ENCODE measurements around the gene SLC20A1. TPM values are rescaled to one million over a fixed set of nuclear protein-coding genes. Genes with fewer than 3 reads are reported as not detected.
A peak's percentile ranks its signal among the peaks of the same experiment; 100 is the strongest.

Gene SLC20A1
- total RNA-seq, 1 donor from 2014 or later = 63.9 TPM

GRCh38 chr2:112688086-112688880 is 42.5 kb downstream of the SLC20A1 start:
- no peak overlapping the region for H3K27ac Mint-ChIP-seq
- TF ChIP-seq CTCF (conservative IDR thresholded peaks at IDR 0.05) = no peak
- DNase-seq (ENCODE audit: extremely low spot score, unreplicated experiment) = no peak
- H3K9me3 Mint-ChIP-seq = no peaks in the 10 kb centered on the region
- no peaks in the 10 kb centered on the region for H3K27me3 Mint-ChIP-seq
- peaks cover 10% of the 10 kb centered on the region for H3K4me1 Mint-ChIP-seq (ENCODE audit: unreplicated experiment)
- no peaks in the 10 kb centered on the region for H3K36me3 Mint-ChIP-seq
- no peak overlapping the region for H3K4me3 Mint-ChIP-seq

- DNase-seq (ENCODE audit: extremely low spot score, unreplicated experiment) = peak; percentile 25
- peak; percentile 65 for TF ChIP-seq CTCF (conservative IDR thresholded peaks at IDR 0.05)
- H3K9me3 Mint-ChIP-seq = no peaks in the 10 kb centered on the region
- H3K27ac Mint-ChIP-seq = no peak overlapping the region
- no peaks in the 10 kb centered on the region for H3K27me3 Mint-ChIP-seq
- no peaks in the 10 kb centered on the region for H3K36me3 Mint-ChIP-seq
- H3K4me3 Mint-ChIP-seq = no peak overlapping the region
- H3K4me1 Mint-ChIP-seq (ENCODE audit: unreplicated experiment) = peaks cover 10% of the 10 kb centered on the region
These were observed 45.2 kb downstream of the SLC20A1 start for GRCh38 chr2:112690853-112691401.

GRCh38 chr2:112691881-112692281 is 46.1 kb downstream of the SLC20A1 start:
- peak; percentile 39 for DNase-seq (ENCODE audit: extremely low spot score, unreplicated experiment)
- Mint-ChIP-seq H3K4me3 (no peak overlapping the region), H3K4me1 (ENCODE audit: unreplicated experiment) (peaks cover 10% of the 10 kb centered on the region), H3K9me3 (no peaks in the 10 kb centered on the region), H3K36me3 (no peaks in the 10 kb centered on the region), H3K27me3 (no peaks in the 10 kb centered on the region), H3K27ac (no peak overlapping the region)
- TF ChIP-seq CTCF (conservative IDR thresholded peaks at IDR 0.05) = no peak

GRCh38 chr2:112692495-112692911 is 46.8 kb downstream of the SLC20A1 start:
- Mint-ChIP-seq H3K9me3 (no peaks in the 10 kb centered on the region), H3K36me3 (no peaks in the 10 kb centered on the region), H3K27ac (peak overlapping the region; percentile 91), H3K27me3 (no peaks in the 10 kb centered on the region), H3K4me1 (ENCODE audit: unreplicated experiment) (peaks cover 10% of the 10 kb centered on the region), H3K4me3 (no peak overlapping the region)
- TF ChIP-seq CTCF (conservative IDR thresholded peaks at IDR 0.05) = no peak
- peak; percentile 60 for DNase-seq (ENCODE audit: extremely low spot score, unreplicated experiment)

GRCh38 chr2:112692918-112693317 is 47.2 kb downstream of the SLC20A1 start:
- DNase-seq (ENCODE audit: extremely low spot score, unreplicated experiment) = peak; percentile 16
- H3K4me3 Mint-ChIP-seq = no peak overlapping the region
- H3K27ac Mint-ChIP-seq = peak overlapping the region; percentile 91
- H3K4me1 Mint-ChIP-seq (ENCODE audit: unreplicated experiment) = peaks cover 10% of the 10 kb centered on the region
- H3K9me3 Mint-ChIP-seq = no peaks in the 10 kb centered on the region
- no peaks in the 10 kb centered on the region for H3K36me3 Mint-ChIP-seq
- H3K27me3 Mint-ChIP-seq = no peaks in the 10 kb centered on the region
- TF ChIP-seq CTCF (conservative IDR thresholded peaks at IDR 0.05) = no peak
